Measurements from ENCODE around the gene VPS26A. TPM values are rescaled to one million over a fixed set of nuclear protein-coding genes. Genes with fewer than 3 reads are reported as not detected.

VPS26A gene
- total and polyA plus RNA-seq, 4 experiments from 2014 or later: 31.7 to 37.4 (median 35.3) TPM

GRCh38 chr10:69091143-69091651, 32.8 kb upstream of the VPS26A start:
- Mint-ChIP-seq H3K4me1 (peaks cover 39 to 78% (median 53%) of the 10 kb centered on the region in 4 donors), H3K27me3 (peaks cover 0 to 1% of the 10 kb centered on the region in 2 donors), H3K36me3 (peaks cover 0 to 42% of the 10 kb centered on the region in 2 donors), H3K9me3 (peaks cover 0 to under 1% (median 0%) of the 10 kb centered on the region in 8 donors), H3K27ac (peak overlapping the region; percentile 94 to 99 (median 98)), H3K4me3 (peak overlapping the region; percentile 86 to 96 (median 92))
- Histone ChIP-seq H3K27me3 (ENCODE audit: insufficient read depth, low read length) (no peaks in the 10 kb centered on the region), H3K36me3 (ENCODE audit: insufficient read depth, low read length) (no peaks in the 10 kb centered on the region), H3K4me1 (ENCODE audit: insufficient read depth, low read length) (peaks cover 60% of the 10 kb centered on the region), H3K9me3 (ENCODE audit: control insufficient read depth in 1 of 2, low read length in 2 of 2) (no peaks in the 10 kb centered on the region), H3K27ac (ENCODE audit: low read depth, low read length) (peak overlapping the region; percentile 100), H3K4me3 (ENCODE audit: low read length in 2 of 2) (peak overlapping the region; percentile 26 to 89)
- DNase-seq: no peak
- CTCF ChIA-PET (ENCODE audit: partially characterized antibody): interaction anchor here (0.8 to 7.6 kb wide), 9 partner anchors 26 to 134 kb away, joined by 3 to 228 read pairs (median 11); partner anchors contain the start of genes DDX21 and VPS26A
- POLR2A ChIA-PET (ENCODE audit: partially characterized antibody): interaction anchor here (0.9 to 6.5 kb wide), 7 partner anchors 29 to 135 kb away, joined by 3 to 110 read pairs (median 10); partner anchors contain the start of gene DDX21
- intact Hi-C loops (cut with micrococcal nuclease): no loop called here

GRCh38 chr10:69092959-69093850, 30.8 kb upstream of the VPS26A start:
- peak overlapping the region; percentile 18 to 76 (median 52) for H3K4me3 Mint-ChIP-seq
- H3K27ac Mint-ChIP-seq: peak overlapping the region; percentile 87 to 98 (median 93)
- intact Hi-C loops (cut with micrococcal nuclease): loop anchor here (1.0 to 2.0 kb wide), 6 partner anchors 30 to 414 kb away; partner anchors contain the start of gene KIFBP
- H3K9me3 Mint-ChIP-seq: no peaks in the 10 kb centered on the region
- ChIA-PET CTCF (ENCODE audit: partially characterized antibody) (interaction anchor here (0.6 to 7.6 kb wide), 48 partner anchors 11 to 584 kb away, joined by 3 to 228 read pairs (median 4); partner anchors contain the start of genes DDX21 and KIFBP), POLR2A (ENCODE audit: partially characterized antibody) (interaction anchor here (0.8 to 6.5 kb wide), 7 partner anchors 23 to 137 kb away, joined by 4 to 110 read pairs (median 4); partner anchors contain the start of gene DDX21)
- H3K36me3 Mint-ChIP-seq: peaks cover 6 to 48% of the 10 kb centered on the region in 2 donors
- H3K4me3 ChIP-seq (ENCODE audit: low read length in 2 of 2): no peak overlapping the region
- H3K27me3 Mint-ChIP-seq: peaks cover 0 to 1% of the 10 kb centered on the region in 2 donors
- H3K27ac ChIP-seq (ENCODE audit: low read depth, low read length): peak overlapping the region; percentile 64
- no peaks in the 10 kb centered on the region for H3K9me3 ChIP-seq (ENCODE audit: control insufficient read depth in 1 of 2, low read length in 2 of 2)
- peaks cover 4% of the 10 kb centered on the region for H3K36me3 ChIP-seq (ENCODE audit: insufficient read depth, low read length)
- H3K4me1 ChIP-seq (ENCODE audit: insufficient read depth, low read length): peaks cover 56% of the 10 kb centered on the region
- no peaks in the 10 kb centered on the region for H3K27me3 ChIP-seq (ENCODE audit: insufficient read depth, low read length)
- DNase-seq: peak; percentile 87 to 92 (median 88)
- H3K4me1 Mint-ChIP-seq: peaks cover 38 to 69% (median 51%) of the 10 kb centered on the region in 4 donors

- Histone ChIP-seq H3K9me3 (ENCODE audit: control insufficient read depth in 1 of 2, low read length in 2 of 2) (no peaks in the 10 kb centered on the region), H3K4me1 (ENCODE audit: insufficient read depth, low read length) (peaks cover 56% of the 10 kb centered on the region), H3K27ac (ENCODE audit: low read depth, low read length) (peak overlapping the region; percentile 64), H3K36me3 (ENCODE audit: insufficient read depth, low read length) (peaks cover 11% of the 10 kb centered on the region), H3K4me3 (ENCODE audit: low read length in 2 of 2) (no peak overlapping the region), H3K27me3 (ENCODE audit: insufficient read depth, low read length) (no peaks in the 10 kb centered on the region)
- peak overlapping the region in 6 of 7 donors; percentile 60 to 98 (median 90) for H3K27ac Mint-ChIP-seq
- H3K9me3 Mint-ChIP-seq: no peaks in the 10 kb centered on the region
- H3K4me3 Mint-ChIP-seq: peak overlapping the region in 1 of 8 donors; percentile 76
- ChIA-PET CTCF (ENCODE audit: partially characterized antibody) (interaction anchor here (0.8 to 7.6 kb wide), 26 partner anchors 10 to 314 kb away, joined by 3 to 228 read pairs (median 5); partner anchors contain the start of genes DDX21 and KIFBP), POLR2A (ENCODE audit: partially characterized antibody) (interaction anchor here (0.8 to 5.7 kb wide), 4 partner anchors 22 to 102 kb away, joined by 3 to 56 read pairs (median 4); no protein-coding TSS in a partner anchor)
- H3K36me3 Mint-ChIP-seq: peaks cover 8 to 44% of the 10 kb centered on the region in 2 donors
- peaks cover 0 to under 1% of the 10 kb centered on the region in 2 donors for H3K27me3 Mint-ChIP-seq
- intact Hi-C loops (cut with micrococcal nuclease): loop anchor here (1.0 to 2.0 kb wide), 6 partner anchors 29 to 413 kb away; partner anchors contain the start of gene KIFBP
- peaks cover 36 to 68% (median 50%) of the 10 kb centered on the region in 4 donors for H3K4me1 Mint-ChIP-seq
- DNase-seq: no peak
Measured at GRCh38 chr10:69093933-69094332, 30.0 kb upstream of the VPS26A start.

- Histone ChIP-seq H3K27ac (ENCODE audit: low read depth, low read length) (no peak overlapping the region), H3K36me3 (ENCODE audit: insufficient read depth, low read length) (peaks cover 20% of the 10 kb centered on the region), H3K4me3 (ENCODE audit: low read length in 2 of 2) (no peak overlapping the region), H3K4me1 (ENCODE audit: insufficient read depth, low read length) (peaks cover 37% of the 10 kb centered on the region), H3K27me3 (ENCODE audit: insufficient read depth, low read length) (no peaks in the 10 kb centered on the region), H3K9me3 (ENCODE audit: control insufficient read depth in 1 of 2, low read length in 2 of 2) (no peaks in the 10 kb centered on the region)
- no peak overlapping the region for H3K4me3 Mint-ChIP-seq
- no peaks in the 10 kb centered on the region for H3K9me3 Mint-ChIP-seq
- peaks cover 26 to 59% (median 42%) of the 10 kb centered on the region in 4 donors for H3K4me1 Mint-ChIP-seq
- H3K27ac Mint-ChIP-seq: peak overlapping the region in 1 of 7 donors; percentile 75
- ChIA-PET CTCF (ENCODE audit: partially characterized antibody) (interaction anchor here (0.7 to 7.6 kb wide), 8 partner anchors 51 to 297 kb away, joined by 3 to 228 read pairs (median 6); partner anchors contain the start of gene DDX21), POLR2A (ENCODE audit: partially characterized antibody) (interaction anchor here (1.3 to 5.7 kb wide), 2 partner anchors 86 to 90 kb away, joined by 5 to 56 read pairs; no protein-coding TSS in a partner anchor)
- peaks cover 16 to 45% of the 10 kb centered on the region in 2 donors for H3K36me3 Mint-ChIP-seq
- DNase-seq: no peak
- intact Hi-C loops (cut with micrococcal nuclease): no loop called here
- H3K27me3 Mint-ChIP-seq: no peaks in the 10 kb centered on the region
Measured at GRCh38 chr10:69096045-69096444, 27.9 kb upstream of the VPS26A start.

- no peaks in the 10 kb centered on the region for H3K9me3 ChIP-seq (ENCODE audit: control insufficient read depth in 1 of 2, low read length in 2 of 2)
- no peaks in the 10 kb centered on the region for H3K9me3 Mint-ChIP-seq
- peaks cover 38% of the 10 kb centered on the region for H3K4me1 ChIP-seq (ENCODE audit: insufficient read depth, low read length)
- no peak overlapping the region for H3K27ac ChIP-seq (ENCODE audit: low read depth, low read length)
- no peak for DNase-seq
- H3K27me3 ChIP-seq (ENCODE audit: insufficient read depth, low read length): no peaks in the 10 kb centered on the region
- peaks cover 32 to 60% (median 46%) of the 10 kb centered on the region in 4 donors for H3K4me1 Mint-ChIP-seq
- H3K27me3 Mint-ChIP-seq: no peaks in the 10 kb centered on the region
- H3K4me3 ChIP-seq (ENCODE audit: low read length in 2 of 2): no peak overlapping the region
- H3K36me3 ChIP-seq (ENCODE audit: insufficient read depth, low read length): peaks cover 33% of the 10 kb centered on the region
- H3K36me3 Mint-ChIP-seq: peaks cover 31 to 58% of the 10 kb centered on the region in 2 donors
- intact Hi-C loops (cut with micrococcal nuclease): no loop called here
- CTCF ChIA-PET (ENCODE audit: partially characterized antibody): interaction anchor here (2.1 to 7.5 kb wide), 2 partner anchors 85 to 92 kb away, joined by 7 to 228 read pairs; no protein-coding TSS in a partner anchor
- no peak overlapping the region for H3K4me3 Mint-ChIP-seq
- H3K27ac Mint-ChIP-seq: peak overlapping the region in 1 of 7 donors; percentile 2
- POLR2A ChIA-PET (ENCODE audit: partially characterized antibody): no interaction called here
Measured at GRCh38 chr10:69097729-69098128, 26.2 kb upstream of the VPS26A start.

- POLR2A ChIA-PET (ENCODE audit: partially characterized antibody): interaction anchor here (1.0 to 1.4 kb wide), 2 partner anchors 10 to 111 kb away, joined by 3 to 4 read pairs; no protein-coding TSS in a partner anchor
- Histone ChIP-seq H3K27me3 (ENCODE audit: insufficient read depth, low read length) (no peaks in the 10 kb centered on the region), H3K27ac (ENCODE audit: low read depth, low read length) (no peak overlapping the region), H3K9me3 (ENCODE audit: control insufficient read depth in 1 of 2, low read length in 2 of 2) (no peaks in the 10 kb centered on the region), H3K4me1 (ENCODE audit: insufficient read depth, low read length) (peaks cover 24% of the 10 kb centered on the region), H3K36me3 (ENCODE audit: insufficient read depth, low read length) (peaks cover 45% of the 10 kb centered on the region), H3K4me3 (ENCODE audit: low read length in 2 of 2) (no peak overlapping the region)
- peaks cover 26 to 46% (median 35%) of the 10 kb centered on the region in 4 donors for H3K4me1 Mint-ChIP-seq
- CTCF ChIA-PET (ENCODE audit: partially characterized antibody): interaction anchor here (0.5 to 4.1 kb wide), 3 partner anchors 11 to 98 kb away, joined by 4 to 16 read pairs (median 4); no protein-coding TSS in a partner anchor
- peaks cover 46 to 72% of the 10 kb centered on the region in 2 donors for H3K36me3 Mint-ChIP-seq
- H3K27ac Mint-ChIP-seq: peak overlapping the region in 4 of 7 donors; percentile 18 to 72 (median 56)
- H3K4me3 Mint-ChIP-seq: peak overlapping the region in 1 of 8 donors; percentile 39
- no peak for DNase-seq
- intact Hi-C loops (cut with micrococcal nuclease): no loop called here
- no peaks in the 10 kb centered on the region for H3K9me3 Mint-ChIP-seq
- H3K27me3 Mint-ChIP-seq: no peaks in the 10 kb centered on the region
Measured at GRCh38 chr10:69100136-69100872, 23.7 kb upstream of the VPS26A start.

Data from CD4-positive, alpha-beta memory T cell (primary cell).